Hepatocyte (in vitro differentiated cells): Measurements from ENCODE around the gene S1PR3. TPM values are rescaled to one million over a fixed set of nuclear protein-coding genes. Genes with fewer than 3 reads are reported as not detected.

Experiments
- DNase-seq: peaks from one replicate; pipeline ENCODE4 v3.0.0-alpha.2; 2016; ENCODE audit warnings: low spot score
- H2AFZ ChIP-seq: fragments of 200-600 bp; sonication (generic); 2 replicates; pipeline ENCODE4 v1.6.0; 2016; ENCODE audit warnings: antibody characterized with exemption, mild to moderate bottlenecking
- H3K27ac ChIP-seq: fragments of 200-600 bp; sonication (generic); 2 replicates; pipeline ENCODE4 v1.5.1; 2016; ENCODE audit warnings: mild to moderate bottlenecking
- H3K27me3 ChIP-seq: fragments of 200-600 bp; sonication (generic); 2 replicates; pipeline ENCODE4 v1.6.1; 2016
- H3K36me3 ChIP-seq: fragments of 200-600 bp; sonication (generic); replicated peaks from 2 replicates; pipeline ENCODE4 v1.5.1; 2016; ENCODE audit warnings: low read depth; ENCODE audit not compliant: insufficient read depth
- H3K4me1 ChIP-seq: fragments of 200-600 bp; sonication (generic); 2 replicates; pipeline ENCODE4 v1.5.1; 2016; ENCODE audit warnings: mild to moderate bottlenecking, moderate library complexity; ENCODE audit not compliant: insufficient read depth
- H3K4me2 ChIP-seq: fragments of 200-600 bp; sonication (generic); 2 replicates; pipeline ENCODE4 v1.6.0; 2016
- H3K4me3 ChIP-seq: fragments of 200-600 bp; sonication (generic); 2 replicates; pipeline ENCODE4 v1.5.1; 2016; ENCODE audit warnings: mild to moderate bottlenecking
- H3K79me2 ChIP-seq: fragments of 200-600 bp; sonication (generic); 2 replicates; pipeline ENCODE4 v1.6.0; 2017; ENCODE audit warnings: mild to moderate bottlenecking
- H3K9me2 ChIP-seq: fragments of 200-600 bp; sonication (generic); replicated peaks from 2 replicates; pipeline ENCODE4 v1.6.0; 2017; ENCODE audit warnings: mild to moderate bottlenecking; ENCODE audit not compliant: insufficient read depth
- H3K9me3 ChIP-seq: fragments of 200-600 bp; sonication (generic); 2 replicates; pipeline ENCODE4 v1.5.1; 2016; ENCODE audit warnings: low read depth, mild to moderate bottlenecking
- H4K20me1 ChIP-seq: fragments of 200-600 bp; sonication (generic); 2 replicates; pipeline ENCODE4 v1.6.0; 2016; ENCODE audit warnings: mild to moderate bottlenecking; ENCODE audit not compliant: insufficient read depth, poor library complexity, severe bottlenecking
- EZH2 ChIP-seq: fragments of 200-600 bp; sonication (generic); IDR thresholded peaks from 2 replicates; pipeline ENCODE4 v1.6.1; 2016; ENCODE audit warnings: antibody characterized with exemption, mild to moderate bottlenecking, borderline replicate concordance
- EZH2phosphoT487 ChIP-seq: fragments of 200-600 bp; sonication (generic); IDR thresholded peaks from one replicate; pipeline ENCODE4 v1.6.1; 2018; ENCODE audit warnings: antibody characterized with exemption, mild to moderate bottlenecking, low read depth, moderate library complexity; ENCODE audit not compliant: unreplicated experiment, severe bottlenecking
- WGBS: methylation state at CpG from one replicate; pipeline ENCODE4 v1.1.6; 2016; ENCODE audit warnings: low lambda C conversion rate; ENCODE audit errors: missing lambda C conversion rate; 5-methylcytosine and 5-hydroxymethylcytosine counted together
- polyA plus RNA-seq: library from polyadenylated mRNA; unstranded; fragments of >200 nt; fragmentation: Nextera tagmentation; extraction: Ambion mirVana; gene quantifications from 2 replicates; pipeline ENCODE4 v1.2.1, GENCODE V29; 2016
- total RNA-seq: library from RNA; depleted of rRNA; stranded (reverse); fragments of >200 nt; gene quantifications from 2 replicates; pipeline ENCODE4 v1.2.3, GENCODE V29; 2014
- TF ChIP-seq, protein P1 (sequence below): fragments of 200-600 bp; sonication (generic); IDR thresholded peaks from 2 replicates; pipeline ENCODE4 v1.5.1; 2016; ENCODE audit warnings: antibody characterized with exemption, mild to moderate bottlenecking; ENCODE audit not compliant: poor library complexity

The S1PR3 gene
- total and polyA plus RNA-seq, 2 experiments from 2014 or later = 21.4 to 46.1 TPM

GRCh38 chr9:88992556-88992955, 1.3 kb downstream of the S1PR3 start:
- peak overlapping the region; percentile 77 for H3K4me3 ChIP-seq
- TF ChIP-seq EZH2phosphoT487 (no peak), EZH2 (no peak)
- TF ChIP-seq, protein P1, sequence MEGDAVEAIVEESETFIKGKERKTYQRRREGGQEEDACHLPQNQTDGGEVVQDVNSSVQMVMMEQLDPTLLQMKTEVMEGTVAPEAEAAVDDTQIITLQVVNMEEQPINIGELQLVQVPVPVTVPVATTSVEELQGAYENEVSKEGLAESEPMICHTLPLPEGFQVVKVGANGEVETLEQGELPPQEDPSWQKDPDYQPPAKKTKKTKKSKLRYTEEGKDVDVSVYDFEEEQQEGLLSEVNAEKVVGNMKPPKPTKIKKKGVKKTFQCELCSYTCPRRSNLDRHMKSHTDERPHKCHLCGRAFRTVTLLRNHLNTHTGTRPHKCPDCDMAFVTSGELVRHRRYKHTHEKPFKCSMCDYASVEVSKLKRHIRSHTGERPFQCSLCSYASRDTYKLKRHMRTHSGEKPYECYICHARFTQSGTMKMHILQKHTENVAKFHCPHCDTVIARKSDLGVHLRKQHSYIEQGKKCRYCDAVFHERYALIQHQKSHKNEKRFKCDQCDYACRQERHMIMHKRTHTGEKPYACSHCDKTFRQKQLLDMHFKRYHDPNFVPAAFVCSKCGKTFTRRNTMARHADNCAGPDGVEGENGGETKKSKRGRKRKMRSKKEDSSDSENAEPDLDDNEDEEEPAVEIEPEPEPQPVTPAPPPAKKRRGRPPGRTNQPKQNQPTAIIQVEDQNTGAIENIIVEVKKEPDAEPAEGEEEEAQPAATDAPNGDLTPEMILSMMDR = no peak
- WGBS = 41% methylated on average over 4 of the region's 4 CpGs
- no peaks in the 10 kb centered on the region for H3K9me2 ChIP-seq
- no peaks in the 10 kb centered on the region for H3K27me3 ChIP-seq
- H3K4me2 ChIP-seq = peak overlapping the region; percentile 95
- DNase-seq = no peak
- H3K9me3 ChIP-seq = no peaks in the 10 kb centered on the region
- peaks cover 61% of the 10 kb centered on the region for H3K79me2 ChIP-seq
- peak overlapping the region; percentile 68 for H3K27ac ChIP-seq
- H2AFZ ChIP-seq = no peak overlapping the region
- peaks cover 37% of the 10 kb centered on the region for H3K4me1 ChIP-seq
- peaks cover 13% of the 10 kb centered on the region for H4K20me1 ChIP-seq
- H3K36me3 ChIP-seq = no peaks in the 10 kb centered on the region

DNA sequence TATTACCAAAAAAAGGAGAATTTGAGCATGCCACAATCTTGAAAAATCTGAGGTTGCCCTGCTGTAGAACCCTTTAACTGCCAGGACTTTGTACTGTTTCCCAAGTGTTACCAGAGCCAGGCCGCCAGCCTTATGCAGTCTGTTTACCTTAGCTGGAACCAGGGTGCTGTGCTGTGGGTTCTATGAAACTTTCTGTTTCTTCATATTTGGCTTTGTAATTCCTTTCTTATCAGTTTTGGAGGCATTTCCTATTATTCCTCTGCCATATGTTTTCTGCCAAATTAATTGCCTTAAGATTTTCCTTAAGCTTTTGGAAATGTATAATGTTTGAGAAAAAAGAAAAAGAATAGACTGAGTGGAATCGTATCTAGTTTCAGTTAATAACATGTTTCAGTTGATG, 2.1 kb downstream of the S1PR3 start:
- Histone ChIP-seq H3K27ac (peak overlapping the region; percentile 68), H3K9me3 (no peaks in the 10 kb centered on the region), H2AFZ (no peak overlapping the region), H3K79me2 (peaks cover 67% of the 10 kb centered on the region), H3K4me1 (peaks cover 37% of the 10 kb centered on the region), H3K4me2 (peak overlapping the region; percentile 95), H4K20me1 (peaks cover 16% of the 10 kb centered on the region), H3K36me3 (no peaks in the 10 kb centered on the region), H3K4me3 (peak overlapping the region; percentile 77), H3K9me2 (no peaks in the 10 kb centered on the region), H3K27me3 (no peaks in the 10 kb centered on the region)
- 21% methylated on average over 2 of the region's 2 CpGs for WGBS
- TF ChIP-seq EZH2phosphoT487 = no peak
- TF ChIP-seq EZH2 = no peak
- TF ChIP-seq, protein P1 = no peak
- peak; percentile 53 for DNase-seq

GRCh38 chr9:88993871-88994460, 2.7 kb downstream of the S1PR3 start:
- Histone ChIP-seq H3K27me3 (no peaks in the 10 kb centered on the region), H3K36me3 (no peaks in the 10 kb centered on the region), H3K4me1 (peaks cover 34% of the 10 kb centered on the region), H3K79me2 (peaks cover 74% of the 10 kb centered on the region), H3K4me2 (peak overlapping the region; percentile 95), H3K4me3 (peak overlapping the region; percentile 77), H3K9me3 (no peaks in the 10 kb centered on the region), H4K20me1 (peaks cover 16% of the 10 kb centered on the region), H2AFZ (no peak overlapping the region), H3K9me2 (no peaks in the 10 kb centered on the region), H3K27ac (peak overlapping the region; percentile 68)
- TF ChIP-seq, protein P1 = no peak
- no peak for TF ChIP-seq EZH2
- no peak for TF ChIP-seq EZH2phosphoT487
- DNase-seq = no peak
- 71% methylated on average over 14 of the region's 14 CpGs for WGBS
